NCI-H2107 (cell line): ENCODE measurements around the gene CHST14.

ENCODE experiments used
- DNase-seq: peaks from one replicate; lab custom pipeline; 2025; lab: John Stamatoyannopoulos, UW

The CHST14 gene

GRCh38 chr15:40489274-40490175, 18.7 kb downstream of the CHST14 start:
- DNase-seq, result no peak

- DNase-seq, result no peak
Measured at GRCh38 chr15:40493089-40493840, 22.5 kb downstream of the CHST14 start.

- DNase-seq, result no peak
Measured at GRCh38 chr15:40495516-40495915, 24.7 kb downstream of the CHST14 start.

GRCh38 chr15:40498418-40498817, 27.6 kb downstream of the CHST14 start:
- DNase-seq, result no peak

DNA sequence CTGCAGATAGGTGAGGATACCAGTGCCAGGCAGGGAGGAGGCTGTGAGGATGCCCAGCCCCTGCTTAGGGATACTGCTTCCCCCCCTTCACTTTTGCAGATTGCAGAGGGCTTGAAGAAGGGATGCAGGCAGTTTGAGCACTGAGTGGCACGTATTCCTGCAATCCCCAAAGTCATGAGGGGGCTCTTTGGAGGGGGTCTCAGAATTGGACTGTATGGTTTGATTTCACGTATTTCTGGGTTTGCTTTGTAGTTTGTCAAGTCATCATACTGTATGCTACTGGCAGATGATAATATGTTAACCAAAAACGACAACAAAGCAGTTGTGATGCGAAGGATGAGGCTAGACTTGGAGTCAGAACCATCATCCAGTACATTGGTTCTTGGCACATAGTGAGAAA, 28.1 kb downstream of the CHST14 start:
- no peak for DNase-seq

DNA sequence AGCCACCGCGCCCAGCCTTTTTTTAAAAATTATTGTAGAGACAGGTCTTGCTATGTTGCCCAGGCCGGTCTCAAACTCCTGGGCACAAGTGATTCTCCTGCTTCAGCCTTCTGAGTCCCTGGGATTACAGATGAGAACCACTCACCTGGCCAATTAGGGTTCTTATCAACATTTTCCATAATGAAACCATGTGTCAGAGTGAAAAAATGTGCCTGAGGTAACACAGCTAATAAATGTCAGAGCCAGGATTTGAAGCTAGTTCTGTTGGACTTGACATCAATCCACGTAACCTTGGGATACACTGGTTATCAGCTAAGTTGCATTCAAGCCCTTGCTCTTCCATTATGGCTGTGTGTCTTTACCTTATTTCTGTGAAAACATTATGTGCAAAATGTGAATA, 29.1 kb downstream of the CHST14 start:
- DNase-seq, result no peak

DNA sequence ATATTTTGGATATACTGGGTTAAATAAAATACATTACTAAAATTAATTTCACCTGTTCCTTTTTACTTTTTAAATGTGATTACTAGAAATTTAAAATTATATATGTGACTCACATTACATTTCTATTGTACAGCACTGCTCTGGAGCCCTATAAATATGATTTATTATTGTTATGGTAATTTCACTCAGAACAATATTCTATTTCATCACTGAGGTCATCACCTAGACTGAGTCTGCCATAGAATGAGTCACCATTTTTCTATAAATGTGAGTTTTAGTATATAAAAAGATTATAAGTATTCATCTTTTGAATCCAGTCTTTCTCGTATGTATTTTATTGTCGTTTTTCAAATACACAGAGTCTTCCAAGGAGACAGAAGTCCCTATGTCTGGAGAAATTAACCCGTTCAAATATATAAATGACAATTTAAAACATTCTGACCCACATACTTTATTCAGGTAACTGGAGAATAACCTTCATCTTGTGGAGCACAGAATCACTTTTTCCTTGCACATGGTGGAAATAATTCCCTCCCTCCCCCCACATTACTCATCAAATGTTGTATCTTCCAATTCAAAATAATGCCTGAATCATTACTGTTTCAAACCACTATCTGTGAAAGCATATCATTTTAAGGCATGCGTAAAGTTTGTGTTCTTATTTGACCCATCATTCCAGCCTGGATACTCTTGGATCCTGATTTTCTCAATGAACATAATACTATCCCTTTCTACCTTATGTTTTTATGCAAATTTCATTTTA, 30.0 kb downstream of the CHST14 start:
- no peak for DNase-seq

GRCh38 chr15:40501487-40501886, 30.7 kb downstream of the CHST14 start:
- DNase-seq, result no peak

- peak; percentile 28 for DNase-seq
Measured at GRCh38 chr15:40506964-40507571, 36.3 kb downstream of the CHST14 start.

- DNase-seq, result no peak
Measured at GRCh38 chr15:40508216-40508615, 37.4 kb downstream of the CHST14 start.

GRCh38 chr15:40510201-40510600, 39.4 kb downstream of the CHST14 start:
- no peak for DNase-seq

GRCh38 chr15:40511093-40511471, 40.3 kb downstream of the CHST14 start:
- DNase-seq, result no peak

GRCh38 chr15:40511472-40512133, 40.8 kb downstream of the CHST14 start:
- DNase-seq, result no peak

DNA sequence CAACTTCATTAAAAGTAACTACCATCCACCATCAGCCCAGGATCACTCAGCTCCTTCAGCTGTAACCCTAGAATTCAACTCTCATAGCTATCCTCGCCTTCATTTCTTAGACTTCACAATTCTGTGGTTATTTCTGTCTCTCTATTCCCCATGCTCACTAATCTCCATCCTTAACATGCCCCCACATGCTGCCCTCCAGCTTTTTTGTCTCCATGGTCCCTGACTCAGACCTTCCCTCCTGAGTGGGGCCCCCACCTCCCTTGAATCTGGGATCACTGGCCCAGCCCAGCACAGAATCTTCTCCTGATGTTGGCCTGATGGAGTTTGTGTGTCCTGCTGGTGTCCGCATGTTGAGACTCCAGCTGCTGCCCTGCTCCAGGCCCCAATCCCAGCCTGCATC, 41.7 kb downstream of the CHST14 start:
- no peak for DNase-seq

DNA sequence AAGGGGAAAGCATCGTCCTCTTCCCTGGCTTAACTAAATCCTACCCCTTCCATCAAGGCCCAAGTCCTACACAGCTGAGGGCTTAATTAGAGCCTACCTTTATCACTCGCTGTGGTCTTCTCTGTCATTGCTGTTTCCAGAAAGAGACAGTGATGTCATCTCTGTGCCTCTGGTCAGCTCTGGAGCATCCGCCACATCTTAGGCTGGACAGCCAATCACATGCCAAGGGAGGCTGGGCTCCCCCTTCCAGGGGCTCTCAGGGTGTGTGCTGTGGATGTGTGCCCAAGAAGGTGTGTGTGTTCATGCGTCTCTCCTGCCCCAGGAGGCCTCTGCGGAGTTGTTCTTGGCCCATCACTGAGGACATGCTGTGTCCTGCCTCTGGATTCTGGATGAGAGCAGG, 42.8 kb downstream of the CHST14 start:
- no peak for DNase-seq

DNA sequence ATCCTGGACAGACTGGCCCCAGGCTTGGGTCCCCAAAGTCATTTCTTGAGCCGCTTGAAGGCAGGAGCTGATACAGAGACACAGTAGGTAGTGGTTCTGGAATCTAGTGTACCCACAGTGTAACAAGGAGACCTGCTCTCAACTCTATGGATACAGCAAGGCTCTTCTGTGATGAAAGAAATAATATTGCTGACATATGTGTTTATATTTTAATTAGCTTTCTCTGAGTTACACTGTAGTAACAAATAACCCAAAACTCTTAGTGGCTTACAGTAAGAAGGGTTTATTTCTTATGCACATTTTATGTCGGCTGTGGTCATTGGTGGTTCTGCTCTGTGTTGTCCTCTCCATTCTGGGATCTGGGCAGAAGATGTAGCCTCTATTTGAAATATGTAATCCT, 45.5 kb downstream of the CHST14 start:
- no peak for DNase-seq
